Cardiac fibroblast (primary cell): ENCODE measurements around the gene RFXANK.

Source experiments
- DNase-seq, 2 donors: peaks; one replicate each; pipeline versions ENCODE4 v3.0.0 to v3.0.0-alpha.2; 2010; ENCODE audit warnings: low read depth in 2 of 2
- H3K4me3 ChIP-seq, 2 donors: replicated peaks in 1 of 2; 1 replicate in 1 of 2; 2 replicates in 1 of 2; pipeline ENCODE4 v1.5.1; 2011; ENCODE audit warnings: low read depth in 2 of 2, low read length in 2 of 2, mild to moderate bottlenecking in 2 of 2, moderate library complexity in 1 of 2
- CTCF ChIP-seq: IDR thresholded peaks from one replicate; pipeline ENCODE4 v1.5.1; 2011; ENCODE audit warnings: low read depth, mild to moderate bottlenecking, low read length, inconsistent platforms

RFXANK gene

GRCh38 chr19:19240476-19240875 is 48.4 kb downstream of the RFXANK start:
- no peak for TF ChIP-seq CTCF
- DNase-seq = no peak
- H3K4me3 ChIP-seq = no peak overlapping the region

GRCh38 chr19:19250196-19250801 is 58.2 kb downstream of the RFXANK start:
- no peak overlapping the region for H3K4me3 ChIP-seq
- TF ChIP-seq CTCF = no peak
- no peak for DNase-seq
